ENCODE results near the gene EGFLAM.

EGFLAM gene

GRCh38 chr5:38445374-38446028, 187.1 kb downstream of the EGFLAM start:
- DNase-seq (ENCODE audit: low read depth in 2 of 2, low spot score in 1 of 2): no peak

GRCh38 chr5:38446029-38446522, 187.7 kb downstream of the EGFLAM start:
- DNase-seq (ENCODE audit: low read depth in 2 of 2, low spot score in 1 of 2): no peak

GRCh38 chr5:38447056-38447455, 188.7 kb downstream of the EGFLAM start:
- DNase-seq (ENCODE audit: low read depth in 2 of 2, low spot score in 1 of 2): no peak

GRCh38 chr5:38447786-38448185, 189.4 kb downstream of the EGFLAM start:
- DNase-seq (ENCODE audit: low read depth in 2 of 2, low spot score in 1 of 2): no peak

- DNase-seq (ENCODE audit: low read depth in 2 of 2, low spot score in 1 of 2): no peak
Observed at GRCh38 chr5:38448568-38449350, 190.4 kb downstream of the EGFLAM start.

- DNase-seq (ENCODE audit: low read depth in 2 of 2, low spot score in 1 of 2): no peak
Observed at GRCh38 chr5:38450627-38451026, 192.3 kb downstream of the EGFLAM start.

- no peak for DNase-seq (ENCODE audit: low read depth in 2 of 2, low spot score in 1 of 2)
Observed at GRCh38 chr5:38451074-38451725, 192.8 kb downstream of the EGFLAM start.

- no peak for DNase-seq (ENCODE audit: low read depth in 2 of 2, low spot score in 1 of 2)
Observed at GRCh38 chr5:38452201-38452600, 193.8 kb downstream of the EGFLAM start.

GRCh38 chr5:38453506-38453905, 195.1 kb downstream of the EGFLAM start:
- peak in 1 of 2 donors; percentile 17 for DNase-seq (ENCODE audit: low read depth in 2 of 2, low spot score in 1 of 2)

GRCh38 chr5:38453921-38454320, 195.6 kb downstream of the EGFLAM start:
- no peak for DNase-seq (ENCODE audit: low read depth in 2 of 2, low spot score in 1 of 2)

- DNase-seq (ENCODE audit: low read depth in 2 of 2, low spot score in 1 of 2): no peak
Observed at GRCh38 chr5:38455796-38456330, 197.5 kb downstream of the EGFLAM start.

GRCh38 chr5:38456657-38457399, 198.5 kb downstream of the EGFLAM start:
- no peak for DNase-seq (ENCODE audit: low read depth in 2 of 2, low spot score in 1 of 2)

GRCh38 chr5:38458174-38458573, 199.8 kb downstream of the EGFLAM start:
- no peak for DNase-seq (ENCODE audit: low read depth in 2 of 2, low spot score in 1 of 2)

- no peak for DNase-seq (ENCODE audit: low read depth in 2 of 2, low spot score in 1 of 2)
Observed at GRCh38 chr5:38462976-38463633, 204.7 kb downstream of the EGFLAM start.

- DNase-seq (ENCODE audit: low read depth in 2 of 2, low spot score in 1 of 2): no peak
Observed at GRCh38 chr5:38463634-38464521, 205.5 kb downstream of the EGFLAM start.

GRCh38 chr5:38465061-38465460, 206.7 kb downstream of the EGFLAM start:
- no peak for DNase-seq (ENCODE audit: low read depth in 2 of 2, low spot score in 1 of 2)

GRCh38 chr5:38465702-38466423, 207.5 kb downstream of the EGFLAM start:
- DNase-seq (ENCODE audit: low read depth in 2 of 2, low spot score in 1 of 2): no peak

GRCh38 chr5:38466424-38467189, 208.2 kb downstream of the EGFLAM start:
- DNase-seq (ENCODE audit: low read depth in 2 of 2, low spot score in 1 of 2): no peak

All from stimulated activated CD8-positive, alpha-beta memory T cell treated with anti-CD3 and anti-CD28 coated beads, Interleukin-4, amount 100 ng/mL, for 4 hours (primary cell).